A673 (cell line): ENCODE results near the gene CNDP1.

Experiments used
- CTCF ChIP-seq: fragments of 300-800, 200-600 bp; sonication (generic); conservative IDR thresholded peaks from 2 replicates; pipeline ENCODE4 v1.5.1; 2017; ENCODE audit warnings: low read depth, mild to moderate bottlenecking, antibody characterized with exemption, low read length, moderate library complexity, mixed read lengths
- EZH2 ChIP-seq: fragments of 200-600 bp; sonication (generic); IDR thresholded peaks from 2 replicates; pipeline ENCODE4 v1.6.1; 2017; ENCODE audit warnings: borderline replicate concordance, low read depth, mild to moderate bottlenecking, mixed read lengths, antibody characterized with exemption, low read length; ENCODE audit not compliant: poor library complexity, severe bottlenecking

DNA sequence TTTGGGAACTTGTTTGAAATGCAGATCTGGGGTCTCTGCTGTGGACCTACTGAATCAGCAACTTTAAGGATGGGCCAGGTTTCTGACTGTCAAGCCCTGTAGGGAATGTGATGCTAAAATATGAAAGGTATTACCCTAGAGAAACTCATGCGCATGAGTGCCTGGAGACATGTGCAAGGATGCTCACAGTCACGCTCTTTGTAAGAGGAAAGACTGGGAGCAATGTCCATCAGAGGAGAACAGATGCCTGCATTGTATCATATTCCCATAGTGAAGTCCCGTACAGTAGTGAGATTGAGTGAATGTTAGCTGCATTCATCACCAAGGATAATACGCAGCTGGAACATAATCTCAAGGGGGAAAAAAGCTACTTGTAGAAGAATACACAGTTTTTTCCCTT lies 77.5 kb downstream of the CNDP1 start:
- no peak for TF ChIP-seq CTCF
- TF ChIP-seq EZH2 = no peak
